HT1080 (cell line): ENCODE results near the gene HOXC11. TPM values are rescaled to one million over a fixed set of nuclear protein-coding genes. Genes with fewer than 3 reads are reported as not detected.

ENCODE experiments used
- DNase-seq: peaks from one replicate; pipeline ENCODE4 v3.0.0-alpha.2; 2015; ENCODE audit warnings: low read depth
- total RNA-seq: library from RNA; depleted of rRNA; stranded (reverse); fragments of >200 nt; shearing (Covaris generic); gene quantifications from 2 replicates; pipeline ENCODE4 v1.2.3, GENCODE V29; 2014

HOXC11 gene
- total RNA-seq, 1 experiment from 2014 or later = not detected

GRCh38 chr12:54007538-54008259, 34.8 kb downstream of the HOXC11 start:
- no peak for DNase-seq

DNA sequence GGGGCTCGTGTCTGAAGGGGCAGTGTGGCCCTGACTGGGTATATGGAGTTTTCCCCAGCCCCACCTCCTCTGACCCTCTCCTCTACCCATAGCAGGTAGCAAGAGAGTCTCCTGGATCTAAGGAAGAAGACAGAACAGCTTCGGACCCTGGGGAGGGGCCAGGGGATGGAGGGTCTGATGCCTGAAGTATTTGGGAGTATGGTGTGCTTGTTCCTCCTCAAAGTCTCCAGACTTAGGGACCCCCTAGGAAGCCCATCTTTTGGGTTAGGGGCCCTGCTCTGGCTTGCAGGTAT, 35.3 kb downstream of the HOXC11 start:
- DNase-seq = no peak

DNA sequence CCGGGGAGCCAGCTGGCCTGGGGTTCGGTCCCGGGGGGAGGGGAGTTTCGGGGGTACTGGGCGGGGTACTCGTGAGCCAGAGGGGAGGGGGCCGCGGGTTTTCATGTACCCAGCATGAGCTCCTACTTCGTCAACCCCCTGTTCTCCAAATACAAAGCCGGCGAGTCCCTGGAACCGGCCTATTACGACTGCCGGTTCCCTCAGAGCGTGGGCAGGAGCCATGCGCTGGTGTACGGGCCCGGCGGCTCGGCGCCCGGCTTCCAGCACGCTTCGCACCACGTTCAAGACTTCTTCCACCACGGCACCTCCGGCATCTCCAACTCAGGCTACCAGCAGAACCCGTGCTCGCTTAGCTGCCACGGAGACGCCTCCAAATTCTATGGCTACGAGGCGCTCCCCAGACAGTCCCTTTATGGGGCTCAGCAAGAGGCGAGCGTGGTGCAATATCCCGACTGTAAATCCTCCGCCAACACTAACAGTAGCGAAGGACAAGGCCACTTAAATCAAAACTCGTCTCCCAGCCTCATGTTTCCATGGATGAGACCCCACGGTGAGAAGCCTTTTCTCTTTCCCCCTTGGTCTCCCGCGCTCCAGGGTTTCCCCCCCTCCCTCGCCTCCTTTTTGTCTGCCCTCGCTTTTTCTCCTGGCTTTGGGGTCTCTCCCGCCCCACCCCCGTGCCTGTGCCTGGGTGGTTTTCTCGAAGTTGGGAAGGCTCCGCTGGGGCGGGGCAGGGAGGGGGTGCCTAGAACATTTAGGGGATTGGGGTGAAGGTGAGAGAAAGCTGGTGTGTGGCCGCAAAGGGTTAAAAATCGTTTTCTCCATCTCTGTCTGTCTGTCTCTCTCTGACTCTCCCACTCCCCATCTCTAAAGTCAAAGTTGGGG, 36.5 kb downstream of the HOXC11 start:
- no peak for DNase-seq

GRCh38 chr12:54010053-54010971, 37.4 kb downstream of the HOXC11 start:
- no peak for DNase-seq

- no peak for DNase-seq
These were observed 38.2 kb downstream of the HOXC11 start for GRCh38 chr12:54010972-54011664.

DNA sequence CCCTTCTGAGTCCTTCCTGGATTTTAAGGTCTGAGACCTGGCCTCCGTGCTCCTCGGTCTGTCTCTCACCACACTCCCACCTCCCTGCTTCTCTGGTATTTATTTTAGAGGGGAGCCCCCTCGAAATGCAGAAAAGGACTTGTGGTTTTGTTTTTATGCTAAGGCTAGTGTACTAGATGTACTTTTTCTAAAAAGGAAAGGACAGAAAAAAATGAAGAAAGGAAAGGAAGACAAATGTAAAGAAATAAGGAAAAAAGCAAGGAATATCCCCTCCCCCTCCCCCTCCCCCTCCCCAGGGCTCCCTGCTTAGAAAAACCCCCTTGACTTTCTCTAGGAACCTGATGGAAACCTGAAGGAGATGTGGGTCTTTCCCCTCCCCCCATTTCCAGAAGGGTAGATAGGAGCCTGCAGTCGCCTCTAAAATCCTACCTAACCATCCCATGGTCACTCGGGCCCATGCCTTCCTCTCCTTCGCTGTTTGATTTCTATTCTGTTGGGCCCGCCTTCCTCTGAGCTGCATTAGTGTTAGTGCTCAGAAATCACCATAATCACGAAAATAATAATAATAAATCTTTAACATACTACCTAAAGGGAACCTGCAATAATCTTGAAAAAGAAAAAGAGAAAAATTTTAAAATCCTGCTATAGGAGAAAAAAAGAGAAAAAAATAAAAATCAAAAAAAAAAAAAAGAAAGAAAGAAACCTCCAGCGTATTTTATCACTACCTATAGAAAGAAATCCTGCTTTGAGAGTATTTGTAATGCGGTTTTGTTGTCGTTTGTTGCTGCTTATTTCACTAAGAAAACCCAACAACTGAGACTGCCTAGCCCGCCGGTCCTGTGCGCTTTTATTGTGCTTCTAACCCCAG, 39.0 kb downstream of the HOXC11 start:
- no peak for DNase-seq

DNA sequence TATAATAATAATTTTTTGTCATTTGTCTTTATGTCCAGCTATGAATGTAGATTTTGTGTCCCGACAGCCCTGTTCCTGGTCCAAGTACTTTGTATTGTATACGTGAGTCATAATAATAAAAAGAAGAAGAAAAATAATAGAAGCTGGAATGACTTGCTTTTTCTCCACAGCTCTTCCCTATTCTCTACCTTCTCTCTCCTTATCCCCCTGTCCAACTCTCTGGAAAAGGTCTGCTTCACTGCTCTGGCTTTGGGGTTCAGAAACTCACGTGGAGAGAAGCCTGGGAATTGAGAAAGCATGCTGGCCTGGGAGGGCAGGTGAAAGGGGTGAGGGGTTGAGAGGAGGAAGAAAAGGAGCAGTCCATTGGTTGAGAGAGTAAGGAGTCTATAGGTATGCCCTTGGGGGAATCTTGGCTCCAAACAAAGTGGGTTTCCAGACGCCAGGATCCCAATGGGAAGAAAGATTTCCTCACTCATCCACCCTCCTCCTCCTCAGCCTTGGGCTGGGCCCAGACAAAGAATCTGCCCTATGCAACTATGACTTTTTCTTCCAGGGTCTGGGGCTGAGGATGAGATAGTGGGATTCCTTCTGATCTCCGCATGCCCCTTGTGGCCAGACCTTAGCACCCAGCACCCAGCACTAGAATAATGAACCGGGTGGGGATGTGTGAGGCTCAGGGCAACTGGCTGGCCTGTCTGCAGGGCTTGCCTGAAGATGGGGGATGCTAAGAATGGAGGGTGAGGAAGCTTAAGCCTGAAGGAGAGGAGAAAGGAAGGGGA, 39.9 kb downstream of the HOXC11 start:
- DNase-seq = no peak

GRCh38 chr12:54014377-54015017, 41.6 kb downstream of the HOXC11 start:
- DNase-seq = no peak

DNA sequence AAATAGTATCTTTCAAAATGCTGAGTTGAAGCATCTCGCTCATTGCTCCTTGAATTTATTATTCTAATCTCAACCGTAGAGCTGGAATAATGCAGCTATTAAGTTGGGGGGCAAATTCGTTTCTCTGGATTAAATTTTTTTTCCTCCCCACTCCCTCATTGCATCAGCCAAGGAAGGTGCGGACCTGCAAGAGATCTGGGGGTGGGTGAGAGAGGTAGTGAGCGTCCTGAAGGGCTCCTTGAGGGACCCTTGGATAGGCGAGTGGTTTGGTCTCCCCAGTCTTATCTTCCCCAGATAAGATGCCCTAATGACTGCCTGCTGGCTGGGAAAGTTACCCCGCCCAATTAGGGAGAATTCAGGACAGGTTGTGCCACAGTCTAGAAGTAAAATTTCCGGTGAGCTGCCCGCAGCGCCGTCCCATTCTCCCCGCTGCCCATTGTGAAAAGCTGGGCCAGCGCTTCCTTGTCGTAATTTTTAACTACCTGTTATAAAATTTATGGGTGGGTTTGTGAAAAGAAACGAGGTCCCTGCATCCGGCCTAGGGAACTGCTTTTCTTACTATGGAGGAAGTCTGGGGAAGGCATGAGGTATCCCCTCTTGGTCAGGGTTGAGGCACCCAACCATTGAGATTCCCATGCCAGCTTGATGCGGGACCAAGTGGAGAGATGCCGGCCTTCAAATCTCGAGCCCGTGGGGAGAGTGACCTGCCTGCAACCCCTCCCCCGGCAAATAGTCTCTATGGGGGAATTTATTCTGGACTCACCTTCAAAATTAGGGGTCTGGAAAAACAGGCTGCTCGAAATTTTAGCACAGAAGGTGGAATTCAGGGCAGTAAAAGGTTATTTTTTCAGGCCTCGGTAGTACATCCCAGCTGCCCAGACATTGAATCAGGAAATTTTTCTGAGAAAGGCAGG, 42.3 kb downstream of the HOXC11 start:
- no peak for DNase-seq

- no peak for DNase-seq
These were observed 43.1 kb downstream of the HOXC11 start for GRCh38 chr12:54016051-54016450.

- DNase-seq = peak; percentile 78
These were observed 43.6 kb downstream of the HOXC11 start for GRCh38 chr12:54016478-54016964.

GRCh38 chr12:54017027-54017788, 44.3 kb downstream of the HOXC11 start:
- peak; percentile 24 for DNase-seq

DNA sequence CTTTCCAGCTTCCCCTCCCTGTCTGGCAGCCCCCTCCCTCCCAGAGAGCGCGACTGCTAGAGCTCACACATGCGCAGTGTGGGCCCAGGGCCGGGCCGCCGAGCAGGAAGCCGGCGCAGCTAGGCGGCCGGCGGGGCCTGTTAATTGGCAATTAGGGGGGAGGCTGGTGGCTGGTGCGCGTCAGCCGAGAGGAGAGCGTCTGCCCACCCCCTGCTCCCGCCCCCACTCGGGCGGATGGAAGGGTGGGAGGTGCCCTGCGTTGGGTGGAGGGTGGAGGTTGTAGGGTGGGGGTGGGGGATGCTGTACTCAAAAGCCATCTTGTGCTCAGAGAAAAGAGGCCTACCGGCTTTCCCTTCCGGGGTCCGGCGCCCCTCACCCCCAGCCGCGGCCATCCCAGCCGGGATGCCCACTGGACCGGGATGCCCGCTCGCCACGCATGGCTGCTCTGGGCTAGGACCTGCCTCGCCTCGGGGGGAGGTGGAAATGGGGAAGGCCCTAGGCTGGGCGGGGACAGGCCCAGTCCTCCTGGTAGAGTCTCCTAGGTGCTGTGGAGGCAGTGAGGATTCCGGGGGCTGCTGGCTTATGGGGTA, 45.0 kb downstream of the HOXC11 start:
- DNase-seq = peak; percentile 95

DNA sequence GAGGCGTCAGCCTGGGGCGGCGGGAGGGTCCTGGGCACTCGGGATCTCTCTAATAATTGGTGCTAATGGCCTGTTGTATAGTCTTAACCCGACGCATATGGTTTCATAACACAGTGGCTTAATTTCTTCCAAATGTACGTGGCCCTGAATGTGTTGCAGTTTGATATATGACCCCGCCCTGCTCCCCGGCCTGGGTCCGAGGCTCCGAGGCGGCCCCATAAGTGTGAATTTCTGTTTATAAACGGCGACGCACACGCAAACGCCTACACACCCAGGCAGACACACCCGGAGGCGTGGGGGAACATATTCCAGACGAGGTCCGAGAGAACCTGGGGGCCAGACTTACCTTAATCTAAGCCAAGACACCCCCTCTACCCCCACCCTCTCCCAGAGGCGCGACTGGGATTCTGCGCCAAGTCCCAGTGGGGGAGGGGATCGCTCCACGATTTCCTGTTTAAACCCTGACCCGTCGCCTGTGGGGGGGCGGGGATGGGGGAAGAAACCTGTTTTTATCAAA, 45.6 kb downstream of the HOXC11 start:
- DNase-seq = peak; percentile 58

- DNase-seq = no peak
These were observed 46.3 kb downstream of the HOXC11 start for GRCh38 chr12:54019091-54019811.
